Smooth muscle cell (in vitro differentiated cells): ENCODE data around the gene TARS3. TPM values are rescaled to one million over a fixed set of nuclear protein-coding genes. Genes with fewer than 3 reads are reported as not detected.

Experiments used
- DNase-seq: peaks from one replicate; lab custom pipeline; 2025; ENCODE audit not compliant: unreplicated experiment; lab: John Stamatoyannopoulos, UW
- H2AFZ ChIP-seq: fragments of 200-600 bp; sonication (generic); 2 replicates; pipeline ENCODE4 v1.6.0; 2016; ENCODE audit warnings: antibody characterized with exemption, low read depth, mild to moderate bottlenecking
- H3F3A ChIP-seq: fragments of 200-600 bp; sonication (generic); 2 replicates; pipeline ENCODE4 v1.6.0; 2017; ENCODE audit warnings: antibody characterized with exemption, low read depth
- H3K27ac ChIP-seq: fragments of 200-600 bp; sonication (generic); 2 replicates; pipeline ENCODE4 v1.5.1; 2016; ENCODE audit warnings: low read depth, mild to moderate bottlenecking
- H3K27me3 ChIP-seq: fragments of 200-600 bp; sonication (generic); 2 replicates; pipeline ENCODE4 v1.6.1; 2016; ENCODE audit warnings: low read depth, mild to moderate bottlenecking
- H3K36me3 ChIP-seq: fragments of 200-600 bp; sonication (generic); 2 replicates; pipeline ENCODE4 v1.5.1; 2016; ENCODE audit warnings: low read depth
- H3K4me1 ChIP-seq: fragments of 200-600 bp; sonication (generic); 2 replicates; pipeline ENCODE4 v1.5.1; 2016; ENCODE audit warnings: low read depth
- H3K4me2 ChIP-seq: fragments of 200-600 bp; sonication (generic); 2 replicates; pipeline ENCODE4 v1.6.0; 2016; ENCODE audit warnings: mild to moderate bottlenecking
- H3K4me3 ChIP-seq: fragments of 200-600 bp; sonication (generic); 2 replicates; pipeline ENCODE4 v1.5.1; 2016; ENCODE audit warnings: mild to moderate bottlenecking
- H3K79me2 ChIP-seq: fragments of 200-600 bp; sonication (generic); 2 replicates; pipeline ENCODE4 v1.6.0; 2016; ENCODE audit warnings: low read depth, mild to moderate bottlenecking
- H3K9ac ChIP-seq: fragments of 200-600 bp; sonication (generic); 2 replicates; pipeline ENCODE4 v1.6.0; 2016; ENCODE audit warnings: low read depth
- H3K9me3 ChIP-seq: fragments of 200-600 bp; sonication (generic); replicated peaks from 2 replicates; pipeline ENCODE4 v1.5.1; 2016; ENCODE audit warnings: low read depth
- H4K20me1 ChIP-seq: fragments of 200-600 bp; sonication (generic); 2 replicates; pipeline ENCODE4 v1.6.0; 2016; ENCODE audit warnings: low read depth
- WGBS: methylation state at CpG from one replicate; pipeline ENCODE4 v1.1.7; 2016; ENCODE audit warnings: low lambda C conversion rate; 5-methylcytosine and 5-hydroxymethylcytosine counted together
- polyA plus RNA-seq: library from polyadenylated mRNA; unstranded; fragments of >200 nt; fragmentation: Nextera tagmentation; extraction: Ambion mirVana; gene quantifications from 2 replicates; pipeline ENCODE4 v1.2.1, GENCODE V29; 2016
- total RNA-seq: library from RNA; depleted of rRNA; stranded (reverse); fragments of >200 nt; gene quantifications from 2 replicates; pipeline ENCODE4 v1.2.3, GENCODE V29; 2014
- TF ChIP-seq, protein P1 (sequence below): fragments of 200-600 bp; sonication (generic); IDR thresholded peaks from 2 replicates; pipeline ENCODE4 v1.5.1; 2017; ENCODE audit warnings: borderline replicate concordance, mild to moderate bottlenecking, antibody characterized with exemption; ENCODE audit not compliant: insufficient read depth, poor library complexity, severe bottlenecking

Gene TARS3
- total and polyA plus RNA-seq, 2 experiments from 2014 or later = 20.0 to 23.0 TPM

DNA sequence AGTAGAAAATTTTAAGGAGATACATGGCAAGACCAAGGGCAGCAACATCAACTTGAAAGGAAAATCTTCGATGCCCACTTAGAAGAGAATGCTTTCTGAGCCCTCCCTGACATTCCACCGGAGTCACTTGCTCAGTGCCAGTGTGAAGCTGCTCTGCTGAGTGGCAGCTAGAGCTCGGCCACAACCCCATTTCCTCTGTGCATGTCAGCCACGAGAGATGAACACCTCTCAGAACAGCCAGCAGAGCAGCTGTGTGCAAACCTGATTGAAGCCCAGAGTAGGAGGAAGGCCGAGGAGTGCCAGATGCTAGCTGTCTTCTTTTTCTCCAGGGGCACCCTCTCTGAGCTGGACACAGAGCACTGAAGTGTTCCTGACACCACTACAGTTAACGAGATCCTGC is 12.2 kb downstream of the TARS3 start:
- 92% methylated on average over 6 of the region's 6 CpGs for WGBS
- Histone ChIP-seq H3K27me3 (no peaks in the 10 kb centered on the region), H3K4me1 (no peaks in the 10 kb centered on the region), H3F3A (no peaks in the 10 kb centered on the region), H3K36me3 (peaks cover 8% of the 10 kb centered on the region), H3K4me3 (no peak overlapping the region), H3K4me2 (no peak overlapping the region), H3K79me2 (no peaks in the 10 kb centered on the region), H3K27ac (no peak overlapping the region), H3K9me3 (no peaks in the 10 kb centered on the region), H3K9ac (no peak overlapping the region), H4K20me1 (no peaks in the 10 kb centered on the region), H2AFZ (no peak overlapping the region)
- TF ChIP-seq, protein P1, sequence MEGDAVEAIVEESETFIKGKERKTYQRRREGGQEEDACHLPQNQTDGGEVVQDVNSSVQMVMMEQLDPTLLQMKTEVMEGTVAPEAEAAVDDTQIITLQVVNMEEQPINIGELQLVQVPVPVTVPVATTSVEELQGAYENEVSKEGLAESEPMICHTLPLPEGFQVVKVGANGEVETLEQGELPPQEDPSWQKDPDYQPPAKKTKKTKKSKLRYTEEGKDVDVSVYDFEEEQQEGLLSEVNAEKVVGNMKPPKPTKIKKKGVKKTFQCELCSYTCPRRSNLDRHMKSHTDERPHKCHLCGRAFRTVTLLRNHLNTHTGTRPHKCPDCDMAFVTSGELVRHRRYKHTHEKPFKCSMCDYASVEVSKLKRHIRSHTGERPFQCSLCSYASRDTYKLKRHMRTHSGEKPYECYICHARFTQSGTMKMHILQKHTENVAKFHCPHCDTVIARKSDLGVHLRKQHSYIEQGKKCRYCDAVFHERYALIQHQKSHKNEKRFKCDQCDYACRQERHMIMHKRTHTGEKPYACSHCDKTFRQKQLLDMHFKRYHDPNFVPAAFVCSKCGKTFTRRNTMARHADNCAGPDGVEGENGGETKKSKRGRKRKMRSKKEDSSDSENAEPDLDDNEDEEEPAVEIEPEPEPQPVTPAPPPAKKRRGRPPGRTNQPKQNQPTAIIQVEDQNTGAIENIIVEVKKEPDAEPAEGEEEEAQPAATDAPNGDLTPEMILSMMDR = no peak
- no peak for DNase-seq

DNA sequence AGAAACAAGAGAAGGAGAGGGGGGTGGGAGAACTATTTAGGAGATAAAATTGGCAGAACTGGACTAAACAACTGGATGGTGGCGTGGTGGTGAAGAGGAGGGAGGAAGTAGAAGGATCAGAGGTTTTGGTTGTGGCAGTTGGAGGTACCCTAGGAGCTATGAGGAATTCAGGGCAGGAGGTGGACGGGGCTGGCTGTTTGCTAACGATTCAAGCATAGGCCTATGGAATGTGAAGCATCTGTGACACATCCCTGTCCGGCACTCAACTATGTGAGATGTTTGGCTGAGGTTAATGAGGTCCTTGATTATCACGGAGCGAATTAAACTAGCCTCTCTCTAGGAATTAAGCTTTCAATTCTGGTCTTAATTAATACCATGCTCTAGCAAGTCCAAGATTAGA is 13.5 kb downstream of the TARS3 start:
- Histone ChIP-seq H3K27me3 (no peaks in the 10 kb centered on the region), H3K79me2 (no peaks in the 10 kb centered on the region), H4K20me1 (no peaks in the 10 kb centered on the region), H3K36me3 (peaks cover 12% of the 10 kb centered on the region), H3F3A (no peaks in the 10 kb centered on the region), H2AFZ (no peak overlapping the region), H3K4me1 (no peaks in the 10 kb centered on the region), H3K4me3 (no peak overlapping the region), H3K4me2 (no peak overlapping the region), H3K9ac (no peak overlapping the region), H3K27ac (peak overlapping the region; percentile 30), H3K9me3 (no peaks in the 10 kb centered on the region)
- 31% methylated on average over 6 of the region's 6 CpGs for WGBS
- DNase-seq = no peak
- TF ChIP-seq, protein P1 = no peak

DNA sequence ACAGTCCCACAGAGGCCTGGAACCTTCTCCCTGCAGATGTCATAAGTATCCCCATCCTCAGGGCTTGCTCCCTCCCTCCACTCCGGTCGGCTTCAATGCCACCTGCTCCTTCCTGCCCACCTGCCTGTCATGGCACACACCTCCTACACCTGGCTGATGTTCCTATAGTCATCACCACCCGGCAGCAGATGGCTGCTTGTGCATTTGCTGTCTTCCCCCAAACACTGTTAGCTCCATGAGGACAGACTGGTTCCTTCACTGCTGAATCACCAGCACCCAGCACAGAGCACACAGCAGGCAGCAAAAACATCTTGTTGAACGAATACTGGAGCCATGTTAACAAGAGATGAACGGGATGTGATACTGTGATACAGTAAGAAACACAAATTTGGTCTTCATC is 14.8 kb downstream of the TARS3 start:
- Histone ChIP-seq H3K9me3 (no peaks in the 10 kb centered on the region), H3K27me3 (no peaks in the 10 kb centered on the region), H2AFZ (no peak overlapping the region), H3F3A (no peaks in the 10 kb centered on the region), H3K4me2 (no peak overlapping the region), H3K27ac (no peak overlapping the region), H4K20me1 (no peaks in the 10 kb centered on the region), H3K9ac (no peak overlapping the region), H3K4me3 (no peak overlapping the region), H3K4me1 (no peaks in the 10 kb centered on the region), H3K36me3 (peaks cover 18% of the 10 kb centered on the region), H3K79me2 (no peaks in the 10 kb centered on the region)
- DNase-seq = no peak
- 94% methylated on average over 5 of the region's 5 CpGs for WGBS
- TF ChIP-seq, protein P1 = no peak

DNA sequence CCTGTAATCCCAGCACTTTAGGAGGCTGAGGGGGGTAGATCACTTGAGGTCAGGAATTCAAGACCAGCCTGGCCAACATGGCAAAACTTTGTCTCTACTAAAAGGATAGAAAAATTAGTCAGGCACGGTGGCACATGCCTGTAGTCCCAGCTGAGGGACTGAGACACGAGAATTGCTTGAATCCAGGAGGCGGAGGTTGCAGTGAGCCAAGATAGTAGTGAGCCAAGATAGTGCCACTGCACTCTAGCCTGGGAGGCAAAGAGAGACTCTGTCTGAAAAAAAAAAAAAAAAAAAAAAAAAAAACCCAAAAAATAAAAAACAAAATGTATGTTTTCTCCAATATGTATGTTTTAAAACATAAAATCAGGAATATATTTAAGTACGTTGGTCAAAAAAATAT is 16.3 kb downstream of the TARS3 start:
- H2AFZ ChIP-seq = no peak overlapping the region
- no peaks in the 10 kb centered on the region for H4K20me1 ChIP-seq
- WGBS = 92% methylated on average over 4 of the region's 4 CpGs
- DNase-seq = no peak
- H3K36me3 ChIP-seq = peaks cover 18% of the 10 kb centered on the region
- H3K79me2 ChIP-seq = no peaks in the 10 kb centered on the region
- H3F3A ChIP-seq = no peaks in the 10 kb centered on the region
- TF ChIP-seq, protein P1 = no peak
- H3K4me1 ChIP-seq = no peaks in the 10 kb centered on the region
- no peak overlapping the region for H3K4me3 ChIP-seq
- H3K9ac ChIP-seq = no peak overlapping the region
- no peaks in the 10 kb centered on the region for H3K27me3 ChIP-seq
- H3K27ac ChIP-seq = no peak overlapping the region
- no peaks in the 10 kb centered on the region for H3K9me3 ChIP-seq
- no peak overlapping the region for H3K4me2 ChIP-seq
